Measurements from ENCODE around the gene MTARC2.

- TF ChIP-seq CTCF (IDR thresholded peaks at IDR 0.05) (no peak), EZH2phosphoT487 (IDR thresholded peaks at IDR 0.05) (no peak)
These were observed 2.0 kb downstream of the MTARC2 start for GRCh38 chr1:220750131-220750515.
